Measurements from ENCODE around the gene NTRK2.

GRCh38 chr9:85036496-85036895 lies 367.0 kb downstream of the NTRK2 start:
- TF ChIP-seq, protein P1, sequence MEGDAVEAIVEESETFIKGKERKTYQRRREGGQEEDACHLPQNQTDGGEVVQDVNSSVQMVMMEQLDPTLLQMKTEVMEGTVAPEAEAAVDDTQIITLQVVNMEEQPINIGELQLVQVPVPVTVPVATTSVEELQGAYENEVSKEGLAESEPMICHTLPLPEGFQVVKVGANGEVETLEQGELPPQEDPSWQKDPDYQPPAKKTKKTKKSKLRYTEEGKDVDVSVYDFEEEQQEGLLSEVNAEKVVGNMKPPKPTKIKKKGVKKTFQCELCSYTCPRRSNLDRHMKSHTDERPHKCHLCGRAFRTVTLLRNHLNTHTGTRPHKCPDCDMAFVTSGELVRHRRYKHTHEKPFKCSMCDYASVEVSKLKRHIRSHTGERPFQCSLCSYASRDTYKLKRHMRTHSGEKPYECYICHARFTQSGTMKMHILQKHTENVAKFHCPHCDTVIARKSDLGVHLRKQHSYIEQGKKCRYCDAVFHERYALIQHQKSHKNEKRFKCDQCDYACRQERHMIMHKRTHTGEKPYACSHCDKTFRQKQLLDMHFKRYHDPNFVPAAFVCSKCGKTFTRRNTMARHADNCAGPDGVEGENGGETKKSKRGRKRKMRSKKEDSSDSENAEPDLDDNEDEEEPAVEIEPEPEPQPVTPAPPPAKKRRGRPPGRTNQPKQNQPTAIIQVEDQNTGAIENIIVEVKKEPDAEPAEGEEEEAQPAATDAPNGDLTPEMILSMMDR (IDR thresholded peaks at IDR 0.05 in 2 of 3, conservative IDR thresholded peaks at IDR 0.05 in 1 of 3; ENCODE audit: control insufficient read depth in 2 of 3, extremely low read depth in 1 of 3, insufficient read depth in 1 of 3, low read depth in 3 of 3, low read length in 3 of 3): no peak
- no peak for TF ChIP-seq NR2C1 (IDR thresholded peaks at IDR 0.05)
- no peak for TF ChIP-seq STAT1 (conservative IDR thresholded peaks at IDR 0.05)
- TF ChIP-seq DPF2 (IDR thresholded peaks at IDR 0.05): no peak
- TF ChIP-seq CEBPZ (IDR thresholded peaks at IDR 0.05; ENCODE audit: low read depth, low read length): no peak
- no peak for TF ChIP-seq MXI1 (IDR thresholded peaks at IDR 0.05; ENCODE audit: low read depth, low read length)
- TF ChIP-seq, protein P2, sequence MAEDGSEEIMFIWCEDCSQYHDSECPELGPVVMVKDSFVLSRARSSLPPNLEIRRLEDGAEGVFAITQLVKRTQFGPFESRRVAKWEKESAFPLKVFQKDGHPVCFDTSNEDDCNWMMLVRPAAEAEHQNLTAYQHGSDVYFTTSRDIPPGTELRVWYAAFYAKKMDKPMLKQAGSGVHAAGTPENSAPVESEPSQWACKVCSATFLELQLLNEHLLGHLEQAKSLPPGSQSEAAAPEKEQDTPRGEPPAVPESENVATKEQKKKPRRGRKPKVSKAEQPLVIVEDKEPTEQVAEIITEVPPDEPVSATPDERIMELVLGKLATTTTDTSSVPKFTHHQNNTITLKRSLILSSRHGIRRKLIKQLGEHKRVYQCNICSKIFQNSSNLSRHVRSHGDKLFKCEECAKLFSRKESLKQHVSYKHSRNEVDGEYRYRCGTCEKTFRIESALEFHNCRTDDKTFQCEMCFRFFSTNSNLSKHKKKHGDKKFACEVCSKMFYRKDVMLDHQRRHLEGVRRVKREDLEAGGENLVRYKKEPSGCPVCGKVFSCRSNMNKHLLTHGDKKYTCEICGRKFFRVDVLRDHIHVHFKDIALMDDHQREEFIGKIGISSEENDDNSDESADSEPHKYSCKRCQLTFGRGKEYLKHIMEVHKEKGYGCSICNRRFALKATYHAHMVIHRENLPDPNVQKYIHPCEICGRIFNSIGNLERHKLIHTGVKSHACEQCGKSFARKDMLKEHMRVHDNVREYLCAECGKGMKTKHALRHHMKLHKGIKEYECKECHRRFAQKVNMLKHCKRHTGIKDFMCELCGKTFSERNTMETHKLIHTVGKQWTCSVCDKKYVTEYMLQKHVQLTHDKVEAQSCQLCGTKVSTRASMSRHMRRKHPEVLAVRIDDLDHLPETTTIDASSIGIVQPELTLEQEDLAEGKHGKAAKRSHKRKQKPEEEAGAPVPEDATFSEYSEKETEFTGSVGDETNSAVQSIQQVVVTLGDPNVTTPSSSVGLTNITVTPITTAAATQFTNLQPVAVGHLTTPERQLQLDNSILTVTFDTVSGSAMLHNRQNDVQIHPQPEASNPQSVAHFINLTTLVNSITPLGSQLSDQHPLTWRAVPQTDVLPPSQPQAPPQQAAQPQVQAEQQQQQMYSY (CRISPR knock-in tag; IDR thresholded peaks at IDR 0.05): no peak
- no peak for TF ChIP-seq POLR2A (IDR thresholded peaks at IDR 0.05; ENCODE audit: low read depth, low read length)
- TF ChIP-seq CHD2 (IDR thresholded peaks at IDR 0.05; ENCODE audit: borderline replicate concordance, low read depth, low read length): no peak
- TF ChIP-seq TCF7 (IDR thresholded peaks at IDR 0.05; ENCODE audit: borderline replicate concordance): no peak
- no peak for TF ChIP-seq EZH2 (IDR thresholded peaks at IDR 0.05; ENCODE audit: borderline replicate concordance, control insufficient read depth, low read depth, low read length)
- TF ChIP-seq SMAD1 (IDR thresholded peaks at IDR 0.05; ENCODE audit: low read depth, partially characterized antibody): no peak
